Brain microvascular endothelial cell (primary cell): ENCODE results near the gene SPATA12.

Experiments used
- DNase-seq: peaks from one replicate; pipeline ENCODE4 v3.0.0-alpha.2; 2020
- H3K27ac ChIP-seq: fragments of 250-450 bp; sonication (Bioruptor Pico); 2 replicates; pipeline ENCODE4 v1.5.1; 2020; ENCODE audit warnings: mild to moderate bottlenecking, moderate library complexity
- H3K27me3 ChIP-seq: fragments of 250-450 bp; sonication (Bioruptor Pico); replicated peaks from 2 replicates; pipeline ENCODE4 v1.5.1; 2020; ENCODE audit warnings: mild to moderate bottlenecking
- H3K36me3 ChIP-seq: fragments of 250-450 bp; sonication (Bioruptor Pico); replicated peaks from 2 replicates; pipeline ENCODE4 v1.5.1; 2020; ENCODE audit warnings: mild to moderate bottlenecking
- H3K4me3 ChIP-seq: 2 replicates; pipeline ENCODE4 v1.5.1; 2011; ENCODE audit warnings: low read depth, mild to moderate bottlenecking, control low read depth, low read length, moderate library complexity
- in situ Hi-C: cut with HindIII; loops from 2 replicates; pipeline ENCODE4 v1.10.0; 2017; ENCODE audit warnings: low sequenced_read_pairs, low pct_ligation_motif_present
- TF ChIP-seq, protein P1 (sequence below): IDR thresholded peaks from 2 replicates; pipeline ENCODE4 v1.5.1; 2011; ENCODE audit warnings: low read depth, mild to moderate bottlenecking, moderate library complexity, low read length, control low read depth, inconsistent platforms; ENCODE audit errors: missing control alignments

SPATA12 gene

GRCh38 chr3:57064572-57064971 lies 4.1 kb downstream of the SPATA12 start:
- Histone ChIP-seq H3K4me3 (no peak overlapping the region), H3K36me3 (no peaks in the 10 kb centered on the region), H3K27me3 (no peaks in the 10 kb centered on the region), H3K27ac (no peak overlapping the region)
- TF ChIP-seq, protein P1, sequence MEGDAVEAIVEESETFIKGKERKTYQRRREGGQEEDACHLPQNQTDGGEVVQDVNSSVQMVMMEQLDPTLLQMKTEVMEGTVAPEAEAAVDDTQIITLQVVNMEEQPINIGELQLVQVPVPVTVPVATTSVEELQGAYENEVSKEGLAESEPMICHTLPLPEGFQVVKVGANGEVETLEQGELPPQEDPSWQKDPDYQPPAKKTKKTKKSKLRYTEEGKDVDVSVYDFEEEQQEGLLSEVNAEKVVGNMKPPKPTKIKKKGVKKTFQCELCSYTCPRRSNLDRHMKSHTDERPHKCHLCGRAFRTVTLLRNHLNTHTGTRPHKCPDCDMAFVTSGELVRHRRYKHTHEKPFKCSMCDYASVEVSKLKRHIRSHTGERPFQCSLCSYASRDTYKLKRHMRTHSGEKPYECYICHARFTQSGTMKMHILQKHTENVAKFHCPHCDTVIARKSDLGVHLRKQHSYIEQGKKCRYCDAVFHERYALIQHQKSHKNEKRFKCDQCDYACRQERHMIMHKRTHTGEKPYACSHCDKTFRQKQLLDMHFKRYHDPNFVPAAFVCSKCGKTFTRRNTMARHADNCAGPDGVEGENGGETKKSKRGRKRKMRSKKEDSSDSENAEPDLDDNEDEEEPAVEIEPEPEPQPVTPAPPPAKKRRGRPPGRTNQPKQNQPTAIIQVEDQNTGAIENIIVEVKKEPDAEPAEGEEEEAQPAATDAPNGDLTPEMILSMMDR: no peak
- DNase-seq: no peak
- in situ Hi-C loops: no loop called here

DNA sequence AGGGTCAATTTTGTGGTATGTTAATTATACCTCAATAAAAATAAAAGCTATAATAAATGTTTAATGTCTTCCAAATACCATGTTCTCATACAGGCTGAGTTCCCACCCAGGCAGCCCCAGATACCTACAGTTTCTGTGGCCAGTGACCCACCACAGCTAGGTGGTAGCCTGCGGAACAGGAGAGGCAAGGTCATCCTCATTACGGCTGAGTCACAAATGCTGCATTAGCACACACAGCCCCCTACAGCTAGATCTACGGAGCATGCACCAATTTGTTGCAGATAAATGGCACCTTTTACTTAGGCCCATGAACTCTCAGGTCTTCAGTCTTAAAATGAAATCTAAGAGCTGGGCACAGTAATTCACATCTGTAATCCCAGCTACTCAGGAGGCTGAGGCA lies 5.1 kb downstream of the SPATA12 start:
- TF ChIP-seq, protein P1: peak; percentile 35
- no peak overlapping the region for H3K4me3 ChIP-seq
- in situ Hi-C loops: no loop called here
- H3K36me3 ChIP-seq: no peaks in the 10 kb centered on the region
- peak; percentile 65 for DNase-seq
- no peaks in the 10 kb centered on the region for H3K27me3 ChIP-seq
- H3K27ac ChIP-seq: no peak overlapping the region

DNA sequence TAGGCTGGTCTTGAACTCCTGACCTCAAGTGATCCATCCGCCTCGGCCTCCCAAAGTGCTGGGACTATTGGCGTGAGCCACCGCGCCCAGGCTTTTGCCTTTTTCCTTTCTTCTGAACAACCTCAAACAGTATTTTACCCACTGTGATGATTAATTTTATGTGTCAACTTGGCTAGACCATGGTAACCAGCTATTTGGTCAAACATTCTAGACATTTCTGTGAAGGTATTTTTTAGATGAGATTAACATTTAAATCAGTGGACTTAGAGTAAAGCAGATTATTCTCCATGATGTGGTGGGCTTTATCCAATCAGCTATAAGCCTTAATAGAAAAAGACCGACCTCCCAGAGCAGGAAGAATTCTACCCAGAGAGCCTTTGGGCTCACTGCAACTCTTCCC lies 6.0 kb downstream of the SPATA12 start:
- in situ Hi-C loops: no loop called here
- Histone ChIP-seq H3K27me3 (no peaks in the 10 kb centered on the region), H3K4me3 (no peak overlapping the region), H3K27ac (no peak overlapping the region), H3K36me3 (no peaks in the 10 kb centered on the region)
- TF ChIP-seq, protein P1: no peak
- no peak for DNase-seq

- Histone ChIP-seq H3K4me3 (peak overlapping the region; percentile 10), H3K27me3 (no peaks in the 10 kb centered on the region), H3K27ac (peak overlapping the region; percentile 59), H3K36me3 (no peaks in the 10 kb centered on the region)
- TF ChIP-seq, protein P1: no peak
- DNase-seq: peak; percentile 77
- in situ Hi-C loops: no loop called here
These were observed 8.1 kb downstream of the SPATA12 start for GRCh38 chr3:57068437-57069089.

DNA sequence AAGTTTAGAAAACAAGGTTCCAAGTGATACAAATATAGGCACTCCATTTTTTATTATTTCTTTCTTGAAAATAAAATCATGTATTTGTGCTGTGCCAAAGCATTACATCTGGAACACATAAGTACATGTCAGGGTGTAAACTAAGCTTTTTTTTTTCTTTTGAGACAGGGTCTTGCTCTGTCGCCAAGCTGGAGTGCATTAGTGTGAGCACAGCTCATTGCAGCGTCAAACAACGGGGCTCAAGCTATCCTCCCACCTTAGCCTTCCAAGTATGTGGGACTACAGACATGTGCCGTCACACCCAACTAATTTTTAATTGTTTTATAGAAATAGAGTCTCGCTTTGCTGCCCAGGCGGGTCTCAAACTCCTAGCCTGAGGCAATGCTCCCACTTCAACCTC lies 9.0 kb downstream of the SPATA12 start:
- Histone ChIP-seq H3K27me3 (no peaks in the 10 kb centered on the region), H3K27ac (no peak overlapping the region), H3K4me3 (no peak overlapping the region), H3K36me3 (no peaks in the 10 kb centered on the region)
- TF ChIP-seq, protein P1: no peak
- in situ Hi-C loops: no loop called here
- no peak for DNase-seq

DNA sequence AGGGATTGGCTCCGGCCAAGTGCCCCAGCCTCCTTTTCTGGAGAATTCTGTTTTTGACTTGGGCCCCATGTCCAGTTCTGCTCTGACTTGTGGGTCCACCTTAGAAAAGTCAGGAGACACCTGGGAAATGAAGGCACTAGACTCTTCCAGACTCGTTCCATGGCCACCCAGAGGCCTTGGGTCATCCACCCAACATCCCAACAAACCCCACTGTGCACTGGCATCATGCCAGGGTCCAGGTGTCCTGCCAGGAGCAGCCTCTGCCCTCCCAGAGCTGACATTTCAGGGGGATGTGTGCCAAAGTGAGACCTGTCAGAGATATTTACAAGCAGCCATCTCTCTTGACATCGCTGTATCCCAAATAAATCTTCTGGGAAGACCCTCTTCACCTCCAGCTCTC lies 13.2 kb downstream of the SPATA12 start:
- Histone ChIP-seq H3K36me3 (no peaks in the 10 kb centered on the region), H3K4me3 (no peak overlapping the region), H3K27ac (no peak overlapping the region), H3K27me3 (no peaks in the 10 kb centered on the region)
- TF ChIP-seq, protein P1: no peak
- in situ Hi-C loops: no loop called here
- no peak for DNase-seq
